ENCODE measurements around the gene MRPL4. TPM values are rescaled to one million over a fixed set of nuclear protein-coding genes. Genes with fewer than 3 reads are reported as not detected.
A peak's percentile ranks its signal among the peaks of the same experiment; 100 is the strongest.

Gene MRPL4
- total RNA-seq, 1 experiment from 2014 or later, result 99.3 TPM

DNA sequence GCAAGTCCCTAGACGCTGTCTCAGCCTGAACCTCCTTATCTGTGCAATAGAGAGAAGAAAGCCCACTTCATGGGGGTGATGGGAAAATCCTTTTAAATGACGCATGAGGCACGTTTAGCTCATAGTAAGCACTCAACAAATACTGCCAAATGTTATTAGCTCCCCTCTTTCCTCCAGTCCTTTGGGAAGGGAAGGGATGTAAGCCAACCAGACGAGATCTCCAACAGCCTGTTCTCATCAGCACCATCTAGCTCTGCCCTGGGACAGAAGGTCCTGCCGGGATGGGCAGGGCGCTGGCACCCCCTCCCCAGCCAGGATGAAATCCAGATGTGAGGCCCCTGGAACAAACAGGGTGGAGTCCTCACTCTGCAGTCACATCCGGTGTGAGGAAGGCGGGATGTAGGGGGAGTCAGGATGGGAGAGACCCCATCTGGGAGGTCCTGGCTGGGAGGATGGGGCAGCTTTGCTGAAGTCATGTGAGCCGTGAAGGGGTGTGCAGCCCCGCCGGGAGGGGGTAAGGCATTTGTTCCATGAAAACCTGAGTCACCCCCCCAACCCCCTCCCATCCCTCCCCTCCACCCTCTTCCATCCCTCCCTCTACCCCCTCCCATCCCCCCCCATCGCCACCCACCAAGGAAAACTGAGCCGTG, 25.5 kb upstream of the MRPL4 start:
- Histone ChIP-seq H3K56ac (ENCODE audit: insufficient read length, low read depth, low read length) (no peak overlapping the region), H3K23ac (ENCODE audit: insufficient read length, low read depth, low read length) (no peak overlapping the region), H3T11ph (ENCODE audit: low read length) (no peak overlapping the region), H2BK5ac (ENCODE audit: insufficient read length, low read length) (no peak overlapping the region), H3K23me2 (ENCODE audit: insufficient read length, low read depth, low read length, poor library complexity, severe bottlenecking) (peaks cover 13% of the 10 kb centered on the region), H2BK15ac (ENCODE audit: low read depth, low read length) (no peak overlapping the region), H3K79me2 (ENCODE audit: insufficient read depth, low read length) (no peaks in the 10 kb centered on the region), H2AK5ac (ENCODE audit: insufficient read length, low read length) (no peak overlapping the region), H3K79me1 (ENCODE audit: insufficient read depth, low read depth, low read length, poor library complexity, severe bottlenecking) (no peaks in the 10 kb centered on the region), H3K14ac (ENCODE audit: insufficient read depth, low read length) (no peak overlapping the region), H4K20me1 (ENCODE audit: control insufficient read depth, insufficient read depth, insufficient read length) (no peaks in the 10 kb centered on the region), H3K4me2 (ENCODE audit: insufficient read depth, insufficient read length, low read length) (no peak overlapping the region), H2BK20ac (ENCODE audit: low read depth, low read length, poor library complexity, severe bottlenecking) (no peak overlapping the region), H4K5ac (ENCODE audit: insufficient read length, low read depth, low read length) (no peak overlapping the region), H3K9ac (ENCODE audit: extremely low read depth, insufficient read length, low read length) (no peak overlapping the region), H3K9me3 (ENCODE audit: control insufficient read depth, low read depth, low read length) (no peaks in the 10 kb centered on the region), H3K27me3 (ENCODE audit: insufficient read depth, low read length) (no peaks in the 10 kb centered on the region), H4K91ac (ENCODE audit: insufficient read length, low read depth, low read length) (no peak overlapping the region), H3K18ac (ENCODE audit: insufficient read length, low read depth, low read length) (no peak overlapping the region), H3K27ac (ENCODE audit: insufficient read length, low read depth, low read length) (no peak overlapping the region), H2BK12ac (ENCODE audit: insufficient read length, low read depth, low read length) (no peak overlapping the region), H2BK120ac (ENCODE audit: low read depth, low read length, poor library complexity, severe bottlenecking) (no peak overlapping the region), H3K4ac (ENCODE audit: low read depth, low read length) (no peak overlapping the region), H4K8ac (replicated peaks; ENCODE audit: insufficient read length, low read depth, low read length) (no peak overlapping the region), H2AFZ (ENCODE audit: low read length) (no peak overlapping the region), H3K4me1 (ENCODE audit: insufficient read depth, low read length) (no peaks in the 10 kb centered on the region)
- peaks cover 8 to 16% of the 10 kb centered on the region in 2 experiments for H3K4me1 Mint-ChIP-seq
- H3K27me3 Mint-ChIP-seq (ENCODE audit: low read depth), result no peaks in the 10 kb centered on the region; the same call in none of the 2 replicates
- WGBS (ENCODE audit: extremely low coverage, insufficient read length, low lambda C conversion rate), result no CpG with 5 or more reads among the region's 13 CpGs
- TF ChIP-seq, protein P1, sequence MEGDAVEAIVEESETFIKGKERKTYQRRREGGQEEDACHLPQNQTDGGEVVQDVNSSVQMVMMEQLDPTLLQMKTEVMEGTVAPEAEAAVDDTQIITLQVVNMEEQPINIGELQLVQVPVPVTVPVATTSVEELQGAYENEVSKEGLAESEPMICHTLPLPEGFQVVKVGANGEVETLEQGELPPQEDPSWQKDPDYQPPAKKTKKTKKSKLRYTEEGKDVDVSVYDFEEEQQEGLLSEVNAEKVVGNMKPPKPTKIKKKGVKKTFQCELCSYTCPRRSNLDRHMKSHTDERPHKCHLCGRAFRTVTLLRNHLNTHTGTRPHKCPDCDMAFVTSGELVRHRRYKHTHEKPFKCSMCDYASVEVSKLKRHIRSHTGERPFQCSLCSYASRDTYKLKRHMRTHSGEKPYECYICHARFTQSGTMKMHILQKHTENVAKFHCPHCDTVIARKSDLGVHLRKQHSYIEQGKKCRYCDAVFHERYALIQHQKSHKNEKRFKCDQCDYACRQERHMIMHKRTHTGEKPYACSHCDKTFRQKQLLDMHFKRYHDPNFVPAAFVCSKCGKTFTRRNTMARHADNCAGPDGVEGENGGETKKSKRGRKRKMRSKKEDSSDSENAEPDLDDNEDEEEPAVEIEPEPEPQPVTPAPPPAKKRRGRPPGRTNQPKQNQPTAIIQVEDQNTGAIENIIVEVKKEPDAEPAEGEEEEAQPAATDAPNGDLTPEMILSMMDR (conservative IDR thresholded peaks at IDR 0.05), result no peak
- H3K4me3 Mint-ChIP-seq, result no peak overlapping the region
- H3K36me3 Mint-ChIP-seq (ENCODE audit: insufficient read depth in 1 of 3, low read depth in 3 of 3), result peaks cover 3 to 13% (median 8%) of the 10 kb centered on the region in 3 experiments; a peak in 6 of 7 replicates
- DNase-seq, result no peak
- H3K9me3 Mint-ChIP-seq, result no peaks in the 10 kb centered on the region
- H3K27ac Mint-ChIP-seq, result peak overlapping the region in 1 of 3 experiments; percentile 30; a peak in 2 of 7 replicates

Measured in H9 (cell line).